Measurements from ENCODE around the gene THSD7A.

- no peak for TF ChIP-seq CTCF (IDR thresholded peaks at IDR 0.05 in 2 of 3, conservative IDR thresholded peaks at IDR 0.05 in 1 of 3; ENCODE audit: control insufficient read depth in 2 of 3, extremely low read depth in 1 of 3, insufficient read depth in 1 of 3, low read depth in 3 of 3, low read length in 3 of 3)
- no peak for TF ChIP-seq YY1 (IDR thresholded peaks at IDR 0.05; ENCODE audit: low read depth, low read length)
- no peak for TF ChIP-seq CHD2 (IDR thresholded peaks at IDR 0.05; ENCODE audit: borderline replicate concordance, low read depth, low read length)
- TF ChIP-seq ATF7 (IDR thresholded peaks at IDR 0.05; ENCODE audit: low read depth), result no peak
- no peak for TF ChIP-seq CREM (IDR thresholded peaks at IDR 0.05; ENCODE audit: low read depth)
- no peak for TF ChIP-seq POLR2A (IDR thresholded peaks at IDR 0.05; ENCODE audit: low read depth, low read length)
- TF ChIP-seq RB1 (IDR thresholded peaks at IDR 0.05; ENCODE audit: borderline replicate concordance), result no peak
- no peak for TF ChIP-seq MAX (IDR thresholded peaks at IDR 0.05; ENCODE audit: low read depth, low read length)
Observed at GRCh38 chr7:11810043-11810625, 21.9 kb downstream of the THSD7A start.
